Measurements from ENCODE around the gene ID1. TPM values are rescaled to one million over a fixed set of nuclear protein-coding genes. Genes with fewer than 3 reads are reported as not detected.

The ID1 gene
- polyA plus RNA-seq, 2 donors: 158 to 489 TPM

- Histone ChIP-seq H3K9me3 (ENCODE audit: control insufficient read depth in 2 of 2, insufficient read depth in 1 of 2, low read depth in 1 of 2, low read length in 1 of 2) (no peaks in the 10 kb centered on the region), H3K4me3 (ENCODE audit: low read depth in 1 of 2, low read length in 2 of 2) (peak overlapping the region; percentile 24 to 36), H3K27ac (ENCODE audit: low read depth in 2 of 2, low read length in 1 of 2) (peak overlapping the region; percentile 93 to 99), H3K36me3 (ENCODE audit: control insufficient read depth in 2 of 2, insufficient read depth in 2 of 2, low read length in 1 of 2) (peaks cover 1 to 24% of the 10 kb centered on the region in 2 donors), H3K4me1 (ENCODE audit: control insufficient read depth in 2 of 2, insufficient read depth in 2 of 2, low read length in 1 of 2) (peaks cover 2 to 18% of the 10 kb centered on the region in 2 donors), H3K27me3 (ENCODE audit: control insufficient read depth in 1 of 2, insufficient read depth in 2 of 2, low read length in 2 of 2) (no peaks in the 10 kb centered on the region)
- WGBS, 2 donors: 45 to 50% methylated on average over 14 of the region's 14 CpGs
Observed at GRCh38 chr20:31566658-31567379, 38.3 kb upstream of the ID1 start.

- Histone ChIP-seq H3K9me3 (ENCODE audit: control insufficient read depth in 2 of 2, insufficient read depth in 1 of 2, low read depth in 1 of 2, low read length in 1 of 2) (no peaks in the 10 kb centered on the region), H3K27ac (ENCODE audit: low read depth in 2 of 2, low read length in 1 of 2) (peak overlapping the region; percentile 93 to 99), H3K36me3 (ENCODE audit: control insufficient read depth in 2 of 2, insufficient read depth in 2 of 2, low read length in 1 of 2) (peaks cover 0 to 18% of the 10 kb centered on the region in 2 donors), H3K4me1 (ENCODE audit: control insufficient read depth in 2 of 2, insufficient read depth in 2 of 2, low read length in 1 of 2) (peaks cover 2 to 20% of the 10 kb centered on the region in 2 donors), H3K27me3 (ENCODE audit: control insufficient read depth in 1 of 2, insufficient read depth in 2 of 2, low read length in 2 of 2) (no peaks in the 10 kb centered on the region), H3K4me3 (ENCODE audit: low read depth in 1 of 2, low read length in 2 of 2) (no peak overlapping the region)
Observed at GRCh38 chr20:31567380-31567720, 37.7 kb upstream of the ID1 start.

- Histone ChIP-seq H3K27me3 (ENCODE audit: control insufficient read depth in 1 of 2, insufficient read depth in 2 of 2, low read length in 2 of 2) (no peaks in the 10 kb centered on the region), H3K4me1 (ENCODE audit: control insufficient read depth in 2 of 2, insufficient read depth in 2 of 2, low read length in 1 of 2) (peaks cover 2 to 24% of the 10 kb centered on the region in 2 donors), H3K36me3 (ENCODE audit: control insufficient read depth in 2 of 2, insufficient read depth in 2 of 2, low read length in 1 of 2) (peaks cover 0 to 16% of the 10 kb centered on the region in 2 donors), H3K9me3 (ENCODE audit: control insufficient read depth in 2 of 2, insufficient read depth in 1 of 2, low read depth in 1 of 2, low read length in 1 of 2) (no peaks in the 10 kb centered on the region), H3K27ac (ENCODE audit: low read depth in 2 of 2, low read length in 1 of 2) (peak overlapping the region; percentile 84 to 93), H3K4me3 (ENCODE audit: low read depth in 1 of 2, low read length in 2 of 2) (no peak overlapping the region)
- WGBS, 2 donors: 62 to 69% methylated on average over 21 of the region's 21 CpGs
Observed at GRCh38 chr20:31568041-31568731, 36.9 kb upstream of the ID1 start.

GRCh38 chr20:31568773-31569162, 36.3 kb upstream of the ID1 start:
- 80 to 85% methylated on average over 5 of the region's 5 CpGs for WGBS, 2 donors
- peaks cover 0 to 16% of the 10 kb centered on the region in 2 donors for H3K36me3 ChIP-seq (ENCODE audit: control insufficient read depth in 2 of 2, insufficient read depth in 2 of 2, low read length in 1 of 2)
- peak overlapping the region; percentile 46 to 84 for H3K27ac ChIP-seq (ENCODE audit: low read depth in 2 of 2, low read length in 1 of 2)
- no peaks in the 10 kb centered on the region for H3K27me3 ChIP-seq (ENCODE audit: control insufficient read depth in 1 of 2, insufficient read depth in 2 of 2, low read length in 2 of 2)
- peaks cover 2 to 24% of the 10 kb centered on the region in 2 donors for H3K4me1 ChIP-seq (ENCODE audit: control insufficient read depth in 2 of 2, insufficient read depth in 2 of 2, low read length in 1 of 2)
- no peaks in the 10 kb centered on the region for H3K9me3 ChIP-seq (ENCODE audit: control insufficient read depth in 2 of 2, insufficient read depth in 1 of 2, low read depth in 1 of 2, low read length in 1 of 2)
- no peak overlapping the region for H3K4me3 ChIP-seq (ENCODE audit: low read depth in 1 of 2, low read length in 2 of 2)

GRCh38 chr20:31569163-31570020, 35.7 kb upstream of the ID1 start:
- peaks cover 0 to 11% of the 10 kb centered on the region in 2 donors for H3K36me3 ChIP-seq (ENCODE audit: control insufficient read depth in 2 of 2, insufficient read depth in 2 of 2, low read length in 1 of 2)
- H3K4me1 ChIP-seq (ENCODE audit: control insufficient read depth in 2 of 2, insufficient read depth in 2 of 2, low read length in 1 of 2): peaks cover 2 to 24% of the 10 kb centered on the region in 2 donors
- H3K9me3 ChIP-seq (ENCODE audit: control insufficient read depth in 2 of 2, insufficient read depth in 1 of 2, low read depth in 1 of 2, low read length in 1 of 2): no peaks in the 10 kb centered on the region
- H3K27ac ChIP-seq (ENCODE audit: low read depth in 2 of 2, low read length in 1 of 2): peak overlapping the region; percentile 69 to 83
- no peak overlapping the region for H3K4me3 ChIP-seq (ENCODE audit: low read depth in 1 of 2, low read length in 2 of 2)
- 31% methylated on average over 10 of the region's 10 CpGs for whole genome bisulfite sequencing, 2 donors
- no peaks in the 10 kb centered on the region for H3K27me3 ChIP-seq (ENCODE audit: control insufficient read depth in 1 of 2, insufficient read depth in 2 of 2, low read length in 2 of 2)

- WGBS, 2 donors: 72 to 73% methylated on average over 8 of the region's 8 CpGs
- H3K36me3 ChIP-seq (ENCODE audit: control insufficient read depth in 2 of 2, insufficient read depth in 2 of 2, low read length in 1 of 2): peaks cover 0 to 10% of the 10 kb centered on the region in 2 donors
- no peak overlapping the region for H3K4me3 ChIP-seq (ENCODE audit: low read depth in 1 of 2, low read length in 2 of 2)
- peaks cover 2 to 24% of the 10 kb centered on the region in 2 donors for H3K4me1 ChIP-seq (ENCODE audit: control insufficient read depth in 2 of 2, insufficient read depth in 2 of 2, low read length in 1 of 2)
- no peaks in the 10 kb centered on the region for H3K9me3 ChIP-seq (ENCODE audit: control insufficient read depth in 2 of 2, insufficient read depth in 1 of 2, low read depth in 1 of 2, low read length in 1 of 2)
- peak overlapping the region; percentile 69 to 83 for H3K27ac ChIP-seq (ENCODE audit: low read depth in 2 of 2, low read length in 1 of 2)
- H3K27me3 ChIP-seq (ENCODE audit: control insufficient read depth in 1 of 2, insufficient read depth in 2 of 2, low read length in 2 of 2): no peaks in the 10 kb centered on the region
Observed at GRCh38 chr20:31570021-31570463, 35.0 kb upstream of the ID1 start.

- Histone ChIP-seq H3K4me3 (ENCODE audit: low read depth in 1 of 2, low read length in 2 of 2) (no peak overlapping the region), H3K9me3 (ENCODE audit: control insufficient read depth in 2 of 2, insufficient read depth in 1 of 2, low read depth in 1 of 2, low read length in 1 of 2) (no peaks in the 10 kb centered on the region), H3K27ac (ENCODE audit: low read depth in 2 of 2, low read length in 1 of 2) (peak overlapping the region; percentile 6 to 83), H3K27me3 (ENCODE audit: control insufficient read depth in 1 of 2, insufficient read depth in 2 of 2, low read length in 2 of 2) (no peaks in the 10 kb centered on the region), H3K4me1 (ENCODE audit: control insufficient read depth in 2 of 2, insufficient read depth in 2 of 2, low read length in 1 of 2) (peaks cover 2 to 22% of the 10 kb centered on the region in 2 donors), H3K36me3 (ENCODE audit: control insufficient read depth in 2 of 2, insufficient read depth in 2 of 2, low read length in 1 of 2) (peaks cover 0 to 10% of the 10 kb centered on the region in 2 donors)
- WGBS, 2 donors: 76 to 87% methylated on average over 25 of the region's 25 CpGs
Observed at GRCh38 chr20:31570735-31571617, 34.1 kb upstream of the ID1 start.

GRCh38 chr20:31572042-31572700, 32.9 kb upstream of the ID1 start:
- Histone ChIP-seq H3K27me3 (ENCODE audit: control insufficient read depth in 1 of 2, insufficient read depth in 2 of 2, low read length in 2 of 2) (no peaks in the 10 kb centered on the region), H3K36me3 (ENCODE audit: control insufficient read depth in 2 of 2, insufficient read depth in 2 of 2, low read length in 1 of 2) (peaks cover 0 to 7% of the 10 kb centered on the region in 2 donors), H3K4me3 (ENCODE audit: low read depth in 1 of 2, low read length in 2 of 2) (peak overlapping the region in 1 of 2 donors; percentile 60), H3K4me1 (ENCODE audit: control insufficient read depth in 2 of 2, insufficient read depth in 2 of 2, low read length in 1 of 2) (peaks cover 2 to 15% of the 10 kb centered on the region in 2 donors), H3K9me3 (ENCODE audit: control insufficient read depth in 2 of 2, insufficient read depth in 1 of 2, low read depth in 1 of 2, low read length in 1 of 2) (no peaks in the 10 kb centered on the region), H3K27ac (ENCODE audit: low read depth in 2 of 2, low read length in 1 of 2) (peak overlapping the region; percentile 93 to 96)
- 27 to 29% methylated on average over 17 of the region's 17 CpGs for WGBS, 2 donors

Data from esophagus (tissue), 2 donors.